GM04503 (cell line): ENCODE measurements around the gene RUNX1.

Experiments
- DNase-seq: peaks from one replicate; pipeline ENCODE4 v3.0.0-alpha.2; 2012; ENCODE audit warnings: low read depth

RUNX1 gene

GRCh38 chr21:34992736-34993398 lies 56.2 kb downstream of the RUNX1 start:
- no peak for DNase-seq

GRCh38 chr21:34992180-34992579 lies 56.9 kb downstream of the RUNX1 start:
- DNase-seq: no peak

GRCh38 chr21:34991366-34991957 lies 57.6 kb downstream of the RUNX1 start:
- DNase-seq: no peak

GRCh38 chr21:34990842-34991241 lies 58.3 kb downstream of the RUNX1 start:
- DNase-seq: no peak

- DNase-seq: no peak
These were observed 59.6 kb downstream of the RUNX1 start for GRCh38 chr21:34989337-34990151.

- no peak for DNase-seq
These were observed 60.5 kb downstream of the RUNX1 start for GRCh38 chr21:34988625-34989024.

- no peak for DNase-seq
These were observed 61.0 kb downstream of the RUNX1 start for GRCh38 chr21:34988139-34988538.

GRCh38 chr21:34987501-34988072 lies 61.5 kb downstream of the RUNX1 start:
- DNase-seq: no peak

- DNase-seq: no peak
These were observed 62.3 kb downstream of the RUNX1 start for GRCh38 chr21:34986561-34987500.

- DNase-seq: no peak
These were observed 64.6 kb downstream of the RUNX1 start for GRCh38 chr21:34984356-34985058.

- no peak for DNase-seq
These were observed 65.4 kb downstream of the RUNX1 start for GRCh38 chr21:34983680-34984086.

- no peak for DNase-seq
These were observed 67.3 kb downstream of the RUNX1 start for GRCh38 chr21:34981791-34982190.

- no peak for DNase-seq
These were observed 68.5 kb downstream of the RUNX1 start for GRCh38 chr21:34980423-34981115.

GRCh38 chr21:34979383-34979782 lies 69.7 kb downstream of the RUNX1 start:
- DNase-seq: no peak

- DNase-seq: no peak
These were observed 71.8 kb downstream of the RUNX1 start for GRCh38 chr21:34977333-34977732.

- no peak for DNase-seq
These were observed 74.7 kb downstream of the RUNX1 start for GRCh38 chr21:34974162-34974981.

GRCh38 chr21:34973685-34974084 lies 75.4 kb downstream of the RUNX1 start:
- DNase-seq: no peak

- no peak for DNase-seq
These were observed 77.4 kb downstream of the RUNX1 start for GRCh38 chr21:34971656-34972055.

- no peak for DNase-seq
These were observed 78.5 kb downstream of the RUNX1 start for GRCh38 chr21:34970566-34970965.

- no peak for DNase-seq
These were observed 79.0 kb downstream of the RUNX1 start for GRCh38 chr21:34970167-34970500.
